Prostate gland (tissue), 2 donors: ENCODE measurements around the gene NGFR. TPM values are rescaled to one million over a fixed set of nuclear protein-coding genes. Genes with fewer than 3 reads are reported as not detected.

Source experiments
- DNase-seq: peaks from one replicate; pipeline ENCODE4 v3.0.0-alpha.2; 2019; ENCODE audit warnings: low spot score
- H3K27ac ChIP-seq, 2 donors: fragments of 200-600 bp; sonication (generic); 2 replicates each; pipeline ENCODE4 v1.5.1; 2017 to 2019
- H3K27me3 ChIP-seq: fragments of 200-600 bp; sonication (generic); replicated peaks from 2 replicates; pipeline ENCODE4 v1.5.1; 2019; ENCODE audit not compliant: insufficient read depth
- H3K36me3 ChIP-seq, 2 donors: fragments of 200-600 bp; sonication (generic); 1 replicate in 1 of 2; 2 replicates in 1 of 2; pipeline versions ENCODE4 v1.5.1 to v1.8.1; 2017 to 2019
- H3K4me1 ChIP-seq: fragments of 200-600 bp; sonication (generic); replicated peaks from 2 replicates; pipeline ENCODE4 v1.5.1; 2019
- H3K4me3 ChIP-seq, 2 donors: fragments of 200-600 bp; sonication (generic); 2 replicates each; pipeline ENCODE4 v1.5.1; 2017 to 2019
- H3K9me3 ChIP-seq: fragments of 200-600 bp; sonication (generic); 2 replicates; pipeline ENCODE4 v1.5.1; 2017
- POLR2A ChIP-seq: fragments of 450-650 bp; IDR thresholded peaks from one replicate; pipeline ENCODE4 v1.6.1; 2016; ENCODE audit warnings: antibody characterized with exemption, mild to moderate bottlenecking
- POLR2AphosphoS5 ChIP-seq: sonication (generic); formaldehyde crosslinking; IDR thresholded peaks from one replicate; pipeline ENCODE4 v1.6.1; 2017; ENCODE audit warnings: antibody characterized with exemption
- WGBS: methylation state at CpG from one replicate; pipeline ENCODE4 v1.1.5; 2018; 5-methylcytosine and 5-hydroxymethylcytosine counted together
- intact Hi-C: fragments of 100-400 bp; cut with DNase I; formaldehyde crosslinking; loops from one replicate; pipeline ENCODE4 v1.14.2; 2022
- total RNA-seq, 2 donors: library from RNA; depleted of rRNA; stranded (reverse); fragments of >200 nt; gene quantifications; one replicate each; pipeline ENCODE4 v1.1.0, GENCODE V29; 2016
- TF ChIP-seq, protein P1 (sequence below), 4 experiments: fragments of 200-600 bp in 2 of 4; fragments of 450-650 bp in 2 of 4; sonication (generic) in 2 of 4; IDR thresholded peaks; 1 replicate in 3 of 4; 2 replicates in 1 of 4; pipeline ENCODE4 v1.5.1; 2016 to 2019; ENCODE audit warnings: antibody characterized with exemption in 4 of 4, mild to moderate bottlenecking in 2 of 4, moderate library complexity in 2 of 4

The NGFR gene
- total RNA-seq, 2 donors from 2014 or later: 30.1 to 34.4 TPM

DNA sequence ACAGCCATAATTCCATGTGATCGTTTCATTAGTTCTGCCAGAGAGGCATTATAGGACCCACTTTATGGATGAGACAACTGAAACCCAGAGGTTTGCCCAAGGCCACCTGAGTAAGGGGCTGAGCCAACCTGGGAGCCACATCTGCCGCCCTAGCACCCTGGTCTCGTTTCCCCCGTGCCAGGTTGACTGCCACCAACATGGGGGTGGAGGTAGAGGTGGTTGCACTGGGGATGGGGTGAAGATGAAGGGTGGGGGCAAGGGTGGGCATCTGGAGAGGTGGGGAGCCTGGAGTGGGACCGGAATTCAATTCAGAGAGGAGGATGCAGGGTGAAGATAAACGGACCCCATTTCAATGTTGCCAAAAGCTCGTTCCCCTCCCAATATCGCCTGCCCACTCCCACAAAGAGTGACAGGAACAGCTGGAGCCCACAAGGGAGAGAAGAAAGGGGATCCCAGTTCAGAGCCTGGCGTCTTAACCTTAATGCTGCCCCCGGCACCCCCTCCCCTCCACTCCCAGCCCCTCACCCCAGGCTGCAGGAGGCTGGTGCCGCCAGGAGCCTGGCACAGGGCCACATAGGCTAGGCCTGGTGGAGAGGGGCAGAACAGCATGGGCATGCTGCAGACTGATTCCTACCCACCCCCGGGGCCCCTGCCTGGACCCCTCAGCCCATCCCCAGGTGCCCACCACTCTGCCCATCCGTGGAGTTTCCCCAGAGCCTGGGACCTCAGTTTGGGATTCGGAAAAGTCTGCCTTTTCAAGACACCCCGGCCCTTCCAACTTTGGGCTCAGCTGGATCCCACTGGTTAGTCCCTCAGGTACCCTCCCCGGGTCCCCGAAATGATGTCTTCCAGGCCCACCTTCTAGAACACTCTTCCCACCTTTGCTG, 29.6 kb downstream of the NGFR start:
- 69% methylated on average over 17 of the region's 17 CpGs for WGBS
- DNase-seq: no peak
- H3K4me3 ChIP-seq: no peak overlapping the region
- TF ChIP-seq POLR2A (no peak), POLR2AphosphoS5 (no peak)
- TF ChIP-seq, protein P1, sequence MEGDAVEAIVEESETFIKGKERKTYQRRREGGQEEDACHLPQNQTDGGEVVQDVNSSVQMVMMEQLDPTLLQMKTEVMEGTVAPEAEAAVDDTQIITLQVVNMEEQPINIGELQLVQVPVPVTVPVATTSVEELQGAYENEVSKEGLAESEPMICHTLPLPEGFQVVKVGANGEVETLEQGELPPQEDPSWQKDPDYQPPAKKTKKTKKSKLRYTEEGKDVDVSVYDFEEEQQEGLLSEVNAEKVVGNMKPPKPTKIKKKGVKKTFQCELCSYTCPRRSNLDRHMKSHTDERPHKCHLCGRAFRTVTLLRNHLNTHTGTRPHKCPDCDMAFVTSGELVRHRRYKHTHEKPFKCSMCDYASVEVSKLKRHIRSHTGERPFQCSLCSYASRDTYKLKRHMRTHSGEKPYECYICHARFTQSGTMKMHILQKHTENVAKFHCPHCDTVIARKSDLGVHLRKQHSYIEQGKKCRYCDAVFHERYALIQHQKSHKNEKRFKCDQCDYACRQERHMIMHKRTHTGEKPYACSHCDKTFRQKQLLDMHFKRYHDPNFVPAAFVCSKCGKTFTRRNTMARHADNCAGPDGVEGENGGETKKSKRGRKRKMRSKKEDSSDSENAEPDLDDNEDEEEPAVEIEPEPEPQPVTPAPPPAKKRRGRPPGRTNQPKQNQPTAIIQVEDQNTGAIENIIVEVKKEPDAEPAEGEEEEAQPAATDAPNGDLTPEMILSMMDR (IDR thresholded peaks at IDR 0.05): no peak
- intact Hi-C loops: no loop called here
- no peaks in the 10 kb centered on the region for H3K4me1 ChIP-seq
- no peak overlapping the region for H3K27ac ChIP-seq
- no peaks in the 10 kb centered on the region for H3K36me3 ChIP-seq
- no peaks in the 10 kb centered on the region for H3K27me3 ChIP-seq
- no peaks in the 10 kb centered on the region for H3K9me3 ChIP-seq

DNA sequence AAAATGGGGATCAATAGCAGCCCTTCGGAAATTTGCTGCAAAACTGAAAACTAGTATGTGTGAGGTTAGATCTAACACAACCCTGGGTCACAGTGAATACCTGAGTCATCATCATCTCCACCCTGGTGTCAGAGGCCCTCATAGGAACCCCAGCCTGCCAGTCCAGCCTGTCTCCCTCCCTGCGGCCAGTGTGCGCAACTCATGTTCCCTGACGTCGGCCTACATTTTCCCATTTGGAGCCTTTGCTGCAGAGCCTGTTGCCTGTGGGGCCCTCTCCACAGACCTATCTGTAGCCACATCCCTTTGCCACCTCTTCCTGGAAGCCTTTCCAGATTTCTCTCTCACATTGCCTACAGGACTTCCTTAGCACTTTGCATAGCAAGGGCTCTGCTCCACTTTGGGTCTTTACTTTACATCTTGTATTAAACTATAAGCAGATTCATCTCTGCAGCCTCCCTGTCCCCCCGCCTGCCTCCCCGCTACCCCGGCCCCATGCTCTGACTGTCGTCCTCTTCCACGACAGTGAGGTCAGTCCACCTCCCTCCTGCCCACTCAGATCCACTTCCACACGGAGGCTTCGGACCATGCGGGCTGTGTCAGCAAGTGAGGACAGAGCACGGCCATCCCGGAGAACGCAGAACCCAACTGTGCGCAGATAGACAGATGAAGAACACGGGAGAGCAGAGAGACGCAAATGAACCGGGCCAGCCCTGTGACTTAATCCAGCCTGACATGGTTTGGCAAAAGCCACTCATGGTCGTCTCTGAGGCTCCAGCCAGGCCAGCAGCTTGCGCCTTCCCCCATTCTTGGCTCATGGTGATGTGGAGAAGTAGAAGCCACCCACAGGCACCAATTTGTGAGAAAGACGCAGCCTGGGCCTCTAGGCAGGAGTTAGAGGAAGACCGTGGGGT, 31.0 kb downstream of the NGFR start:
- H3K9me3 ChIP-seq: no peaks in the 10 kb centered on the region
- no peak for TF ChIP-seq POLR2A
- TF ChIP-seq, protein P1 (IDR thresholded peaks at IDR 0.05): no peak
- TF ChIP-seq POLR2AphosphoS5: no peak

DNA sequence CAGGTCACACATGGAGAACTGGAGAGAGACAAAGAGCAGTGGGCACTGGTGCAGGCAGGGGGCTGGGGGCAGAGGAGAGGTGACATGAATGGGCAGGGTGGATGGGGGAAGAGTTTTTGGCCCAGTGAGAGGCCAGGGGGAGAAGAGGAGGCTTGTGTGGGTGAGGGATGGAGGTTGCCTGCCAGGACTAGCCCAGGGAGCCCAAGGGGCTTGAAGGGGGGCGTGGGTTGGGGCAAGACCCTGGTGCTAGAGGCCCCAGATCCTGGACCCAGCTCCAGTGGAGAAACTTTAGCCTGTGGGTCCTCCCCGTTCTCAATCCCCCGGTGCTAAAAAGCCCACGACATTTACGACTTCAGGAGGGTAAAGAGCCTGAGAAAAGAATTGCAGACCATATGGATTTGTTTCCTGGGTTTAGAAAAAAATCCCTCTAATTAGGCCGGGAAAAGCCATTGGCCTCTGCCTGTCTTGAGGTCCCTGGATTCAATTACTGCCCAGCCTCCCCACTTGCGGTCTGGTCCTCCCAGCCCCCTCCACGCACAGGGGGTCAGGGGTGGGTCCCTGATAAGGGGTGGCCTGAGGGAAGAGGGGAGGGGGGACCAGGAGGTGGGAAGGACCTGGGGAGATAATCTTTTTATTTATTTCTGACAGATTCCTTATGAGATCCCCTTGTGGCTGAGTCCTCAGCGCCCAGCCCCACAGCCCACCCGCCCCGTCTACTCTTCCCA, 33.0 kb downstream of the NGFR start:
- TF ChIP-seq POLR2A (no peak), POLR2AphosphoS5 (no peak)
- TF ChIP-seq, protein P1 (IDR thresholded peaks at IDR 0.05): no peak
- Histone ChIP-seq H3K9me3 (no peaks in the 10 kb centered on the region), H3K4me1 (no peaks in the 10 kb centered on the region), H3K27ac (no peak overlapping the region), H3K27me3 (no peaks in the 10 kb centered on the region), H3K4me3 (no peak overlapping the region), H3K36me3 (no peaks in the 10 kb centered on the region)
- intact Hi-C loops: no loop called here
- WGBS: 81% methylated on average over 11 of the region's 11 CpGs
- DNase-seq: no peak

More for the DNA sequence above, 31.0 kb downstream of the NGFR start:
- no peak for DNase-seq
- 72% methylated on average over 24 of the region's 24 CpGs for WGBS
- no peaks in the 10 kb centered on the region for H3K4me1 ChIP-seq
- intact Hi-C loops: no loop called here
- no peaks in the 10 kb centered on the region for H3K27me3 ChIP-seq
- H3K27ac ChIP-seq: no peak overlapping the region
- no peak overlapping the region for H3K4me3 ChIP-seq
- no peaks in the 10 kb centered on the region for H3K36me3 ChIP-seq

DNA sequence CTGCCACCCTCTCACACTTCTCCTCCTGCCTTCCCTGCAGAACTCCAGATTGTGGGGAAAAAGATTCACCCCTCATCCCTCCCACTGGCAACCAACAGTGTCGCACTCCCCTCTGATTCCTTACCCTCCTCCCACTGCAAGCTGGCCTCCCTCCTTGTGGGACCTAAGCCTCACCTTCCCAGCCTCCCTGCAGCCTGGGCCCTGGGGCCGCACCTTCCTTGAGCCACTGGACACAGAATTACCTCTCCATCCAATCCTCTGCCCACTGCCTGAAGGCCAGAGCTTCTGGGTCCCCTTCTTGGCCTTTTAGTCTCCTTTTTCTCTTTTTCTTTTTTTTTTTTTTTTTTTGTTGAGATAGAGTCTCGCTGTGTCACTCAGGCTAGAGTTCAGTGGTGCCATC, 33.9 kb downstream of the NGFR start:
- Histone ChIP-seq H3K4me1 (no peaks in the 10 kb centered on the region), H3K36me3 (no peaks in the 10 kb centered on the region), H3K27me3 (no peaks in the 10 kb centered on the region), H3K27ac (no peak overlapping the region), H3K9me3 (no peaks in the 10 kb centered on the region), H3K4me3 (no peak overlapping the region)
- DNase-seq: no peak
- WGBS: 93% methylated on average over 3 of the region's 3 CpGs
- intact Hi-C loops: no loop called here
- TF ChIP-seq POLR2AphosphoS5: no peak
- no peak for TF ChIP-seq POLR2A
- TF ChIP-seq, protein P1 (IDR thresholded peaks at IDR 0.05): no peak
